WTC11 (cell line): ENCODE measurements around the gene NMUR1. TPM values are rescaled to one million over a fixed set of nuclear protein-coding genes. Genes with fewer than 3 reads are reported as not detected.
A peak's percentile ranks its signal among the peaks of the same experiment; 100 is the strongest.

Source experiments
- ATAC-seq: fragments of 200-7000 bp; cut with Tn5 transposase; 2 replicates; pipeline ENCODE4 v1.10.0; 2021; ENCODE audit warnings: mild to moderate bottlenecking, moderate library complexity
- Bru-seq: library from RNA; stranded (reverse); fragments of 400-500 nt; gene quantifications from one replicate; lab custom pipeline; 2021; lab: Mats Ljungman, UMichigan
- CTCF ChIA-PET: fragments of 300-600 bp; sonication (Branson Sonifier 250); formaldehyde crosslinking; loops from one replicate; lab custom pipeline; 2021; ENCODE audit warnings: antibody characterized with exemption; lab: Charles Lee
- POLR2A ChIA-PET: fragments of 350-600 bp; sonication (Branson Sonifier 250); formaldehyde crosslinking; loops from one replicate; lab custom pipeline; 2021; ENCODE audit warnings: antibody characterized with exemption; lab: Charles Lee
- DNase-seq: peaks from one replicate; pipeline ENCODE4 v3.0.0; 2021; ENCODE audit warnings: low spot score
- H3K27ac Mint-ChIP-seq: 2 replicates; pipeline ENCODE4 v1.8.0; 2021; ENCODE audit warnings: mixed read lengths
- H3K27me3 Mint-ChIP-seq: 2 replicates; pipeline ENCODE4 v1.8.0; 2021; ENCODE audit warnings: low read depth, mild to moderate bottlenecking, moderate library complexity, mixed read lengths
- H3K36me3 Mint-ChIP-seq: 2 replicates; pipeline ENCODE4 v1.8.0; 2021; ENCODE audit warnings: mixed read lengths
- H3K4me1 Mint-ChIP-seq: 2 replicates; pipeline ENCODE4 v1.8.0; 2022; ENCODE audit warnings: mixed read lengths
- H3K4me3 Mint-ChIP-seq: 2 replicates; pipeline ENCODE4 v1.8.0; 2021; ENCODE audit warnings: mild to moderate bottlenecking, moderate library complexity, mixed read lengths
- H3K9me3 Mint-ChIP-seq: 2 replicates; pipeline ENCODE4 v1.8.0; 2021; ENCODE audit warnings: mixed read lengths
- ATF1 ChIP-seq: sonication (generic); formaldehyde crosslinking; IDR thresholded peaks from 2 replicates; pipeline ENCODE4 v1.8.1; 2023; ENCODE audit warnings: mild to moderate bottlenecking, moderate library complexity, missing genetic modification reagents
- CBFB ChIP-seq: sonication (generic); formaldehyde crosslinking; IDR thresholded peaks from 2 replicates; pipeline ENCODE4 v1.8.1; 2022; ENCODE audit warnings: mild to moderate bottlenecking, low read depth, missing genetic modification reagents
- EMX1 ChIP-seq: fragments of 250-450 bp; sonication (Bioruptor Pico); IDR thresholded peaks from 2 replicates; pipeline ENCODE4 v1.8.0; 2021; ENCODE audit warnings: mild to moderate bottlenecking
- ETV6 ChIP-seq: sonication (generic); formaldehyde crosslinking; IDR thresholded peaks from 2 replicates; pipeline ENCODE4 v1.8.1; 2022; ENCODE audit warnings: mild to moderate bottlenecking, missing genetic modification reagents
- FOXK1 ChIP-seq: sonication (generic); formaldehyde crosslinking; IDR thresholded peaks from 2 replicates; pipeline ENCODE4 v1.8.0; 2022; ENCODE audit warnings: mild to moderate bottlenecking, moderate library complexity, missing genetic modification reagents
- GTF2I ChIP-seq: fragments of 250-450 bp; sonication (Bioruptor Pico); conservative IDR thresholded peaks from 2 replicates; pipeline ENCODE4 v1.4.0; 2021; ENCODE audit warnings: mild to moderate bottlenecking
- HMGA2 ChIP-seq: fragments of 250-450 bp; sonication (Bioruptor Pico); IDR thresholded peaks from 2 replicates; pipeline ENCODE4 v1.4.0; 2021; ENCODE audit warnings: mild to moderate bottlenecking, moderate library complexity
- HMGXB4 ChIP-seq: sonication (generic); formaldehyde crosslinking; IDR thresholded peaks from 2 replicates; pipeline ENCODE4 v1.8.1; 2023; ENCODE audit warnings: mild to moderate bottlenecking, moderate library complexity, missing genetic modification reagents
- IRF2 ChIP-seq: sonication (generic); formaldehyde crosslinking; IDR thresholded peaks from 2 replicates; pipeline ENCODE4 v1.8.0; 2022; ENCODE audit warnings: low read depth, missing genetic modification reagents, borderline replicate concordance
- KAT7 ChIP-seq: sonication (generic); formaldehyde crosslinking; IDR thresholded peaks from 2 replicates; pipeline ENCODE4 v1.8.1; 2023; ENCODE audit warnings: missing genetic modification reagents, mild to moderate bottlenecking, borderline replicate concordance
- MAX ChIP-seq: sonication (generic); formaldehyde crosslinking; IDR thresholded peaks from 2 replicates; pipeline ENCODE4 v1.8.0; 2022; ENCODE audit warnings: mild to moderate bottlenecking, missing genetic modification reagents
- MYBL2 ChIP-seq: sonication (generic); formaldehyde crosslinking; IDR thresholded peaks from 2 replicates; pipeline ENCODE4 v1.8.1; 2023; ENCODE audit warnings: mild to moderate bottlenecking, moderate library complexity, missing genetic modification reagents
- NR2C2 ChIP-seq: sonication (generic); formaldehyde crosslinking; IDR thresholded peaks from 2 replicates; pipeline ENCODE4 v1.8.0; 2022; ENCODE audit warnings: mild to moderate bottlenecking, missing genetic modification reagents
- NR3C1 ChIP-seq: sonication (generic); formaldehyde crosslinking; conservative IDR thresholded peaks from 2 replicates; pipeline ENCODE4 v1.8.1; 2023; ENCODE audit warnings: low read depth, mild to moderate bottlenecking, missing genetic modification reagents
- RELA ChIP-seq: sonication (generic); formaldehyde crosslinking; IDR thresholded peaks from 2 replicates; pipeline ENCODE4 v1.8.1; 2022; ENCODE audit warnings: missing genetic modification reagents, mild to moderate bottlenecking, borderline replicate concordance
- SOX15 ChIP-seq: fragments of 250-450 bp; sonication (Bioruptor Pico); IDR thresholded peaks from 2 replicates; pipeline ENCODE4 v1.9.0; 2021; ENCODE audit warnings: mild to moderate bottlenecking
- TP53 ChIP-seq: sonication (generic); formaldehyde crosslinking; IDR thresholded peaks from 2 replicates; pipeline ENCODE4 v1.8.1; 2023; ENCODE audit warnings: mild to moderate bottlenecking, missing genetic modification reagents
- ZNF219 ChIP-seq: sonication (generic); formaldehyde crosslinking; IDR thresholded peaks from 2 replicates; pipeline ENCODE4 v1.8.0; 2023; ENCODE audit warnings: missing genetic modification reagents, mild to moderate bottlenecking, borderline replicate concordance
- long read RNA-seq, 3 experiments: library from RNA in 1 of 3; library from capped mRNA in 1 of 3; library from polyadenylated mRNA in 1 of 3; unstranded in 2 of 3; stranded (forward) in 1 of 3; transcript quantifications; one replicate each; pipeline ENCODE4 v2.0.0, GENCODE V29; 2021
- total RNA-seq: library from RNA; stranded (reverse); gene quantifications from 3 replicates; pipeline ENCODE4 v1.2.3, GENCODE V29; 2021
- TF ChIP-seq, protein P1 (sequence below): sonication (generic); formaldehyde crosslinking; IDR thresholded peaks from 2 replicates; pipeline ENCODE4 v1.8.0; 2023; ENCODE audit warnings: missing genetic modification reagents
- TF ChIP-seq, protein P2 (sequence below): fragments of 250-450 bp; sonication (Bioruptor Pico); IDR thresholded peaks from 2 replicates; pipeline ENCODE4 v1.9.0; 2021; ENCODE audit warnings: mild to moderate bottlenecking, borderline replicate concordance
- TF ChIP-seq, protein P3 (sequence below): fragments of 200-600 bp; IDR thresholded peaks from 2 replicates; pipeline ENCODE4 v1.8.0; 2022; ENCODE audit warnings: antibody characterized with exemption
- TF ChIP-seq, protein P4 (sequence below): sonication (generic); formaldehyde crosslinking; IDR thresholded peaks from 2 replicates; pipeline ENCODE4 v1.8.0; 2022; ENCODE audit warnings: mild to moderate bottlenecking, missing genetic modification reagents
- TF ChIP-seq, protein P5 (sequence below): sonication (generic); formaldehyde crosslinking; IDR thresholded peaks from 2 replicates; pipeline ENCODE4 v1.8.1; 2023; ENCODE audit warnings: mild to moderate bottlenecking, missing genetic modification reagents, moderate library complexity

The NMUR1 gene, protein sequence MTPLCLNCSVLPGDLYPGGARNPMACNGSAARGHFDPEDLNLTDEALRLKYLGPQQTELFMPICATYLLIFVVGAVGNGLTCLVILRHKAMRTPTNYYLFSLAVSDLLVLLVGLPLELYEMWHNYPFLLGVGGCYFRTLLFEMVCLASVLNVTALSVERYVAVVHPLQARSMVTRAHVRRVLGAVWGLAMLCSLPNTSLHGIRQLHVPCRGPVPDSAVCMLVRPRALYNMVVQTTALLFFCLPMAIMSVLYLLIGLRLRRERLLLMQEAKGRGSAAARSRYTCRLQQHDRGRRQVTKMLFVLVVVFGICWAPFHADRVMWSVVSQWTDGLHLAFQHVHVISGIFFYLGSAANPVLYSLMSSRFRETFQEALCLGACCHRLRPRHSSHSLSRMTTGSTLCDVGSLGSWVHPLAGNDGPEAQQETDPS
- total RNA-seq: 0.42 to 0.44 TPM (median 0.44 TPM) in 3 replicates
- percentile 25 among the genes with signal in this experiment for Bru-seq, nascent RNA
- long read RNA-seq, experiment 1, partial matches to known transcripts: 0 of 2 reads
- long read RNA-seq, experiment 1, other reads (novel, unspliced or antisense): 1 of 2 reads
- long read RNA-seq, experiment 2: 0 reads
- long read RNA-seq, experiment 3: 0 reads

- ATAC-seq (peak; percentile 69), DNase-seq (peak; percentile 72)
- Mint-ChIP-seq H3K27me3 (peaks cover 35% of the 10 kb centered on the region), H3K9me3 (no peaks in the 10 kb centered on the region), H3K4me3 (peak within 1 kb of the TSS; percentile 51), H3K36me3 (no peaks in the 10 kb centered on the region), H3K27ac (no peak within 1 kb of the TSS), H3K4me1 (peaks cover 15% of the 10 kb centered on the region)
- ChIA-PET CTCF (interaction anchor here (0.9 to 1.6 kb wide), 11 partner anchors 11 to 452 kb away, joined by 3 to 7 read pairs (median 3); partner anchors contain the start of gene NCL), POLR2A (interaction anchor here (0.6 kb wide), 1 partner anchor 317 kb away, joined by 3 read pairs; no protein-coding TSS in a partner anchor)
- TF ChIP-seq FOXK1: no peak
- TF ChIP-seq, protein P1, sequence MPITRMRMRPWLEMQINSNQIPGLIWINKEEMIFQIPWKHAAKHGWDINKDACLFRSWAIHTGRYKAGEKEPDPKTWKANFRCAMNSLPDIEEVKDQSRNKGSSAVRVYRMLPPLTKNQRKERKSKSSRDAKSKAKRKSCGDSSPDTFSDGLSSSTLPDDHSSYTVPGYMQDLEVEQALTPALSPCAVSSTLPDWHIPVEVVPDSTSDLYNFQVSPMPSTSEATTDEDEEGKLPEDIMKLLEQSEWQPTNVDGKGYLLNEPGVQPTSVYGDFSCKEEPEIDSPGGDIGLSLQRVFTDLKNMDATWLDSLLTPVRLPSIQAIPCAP: no peak
- TF ChIP-seq, protein P2, sequence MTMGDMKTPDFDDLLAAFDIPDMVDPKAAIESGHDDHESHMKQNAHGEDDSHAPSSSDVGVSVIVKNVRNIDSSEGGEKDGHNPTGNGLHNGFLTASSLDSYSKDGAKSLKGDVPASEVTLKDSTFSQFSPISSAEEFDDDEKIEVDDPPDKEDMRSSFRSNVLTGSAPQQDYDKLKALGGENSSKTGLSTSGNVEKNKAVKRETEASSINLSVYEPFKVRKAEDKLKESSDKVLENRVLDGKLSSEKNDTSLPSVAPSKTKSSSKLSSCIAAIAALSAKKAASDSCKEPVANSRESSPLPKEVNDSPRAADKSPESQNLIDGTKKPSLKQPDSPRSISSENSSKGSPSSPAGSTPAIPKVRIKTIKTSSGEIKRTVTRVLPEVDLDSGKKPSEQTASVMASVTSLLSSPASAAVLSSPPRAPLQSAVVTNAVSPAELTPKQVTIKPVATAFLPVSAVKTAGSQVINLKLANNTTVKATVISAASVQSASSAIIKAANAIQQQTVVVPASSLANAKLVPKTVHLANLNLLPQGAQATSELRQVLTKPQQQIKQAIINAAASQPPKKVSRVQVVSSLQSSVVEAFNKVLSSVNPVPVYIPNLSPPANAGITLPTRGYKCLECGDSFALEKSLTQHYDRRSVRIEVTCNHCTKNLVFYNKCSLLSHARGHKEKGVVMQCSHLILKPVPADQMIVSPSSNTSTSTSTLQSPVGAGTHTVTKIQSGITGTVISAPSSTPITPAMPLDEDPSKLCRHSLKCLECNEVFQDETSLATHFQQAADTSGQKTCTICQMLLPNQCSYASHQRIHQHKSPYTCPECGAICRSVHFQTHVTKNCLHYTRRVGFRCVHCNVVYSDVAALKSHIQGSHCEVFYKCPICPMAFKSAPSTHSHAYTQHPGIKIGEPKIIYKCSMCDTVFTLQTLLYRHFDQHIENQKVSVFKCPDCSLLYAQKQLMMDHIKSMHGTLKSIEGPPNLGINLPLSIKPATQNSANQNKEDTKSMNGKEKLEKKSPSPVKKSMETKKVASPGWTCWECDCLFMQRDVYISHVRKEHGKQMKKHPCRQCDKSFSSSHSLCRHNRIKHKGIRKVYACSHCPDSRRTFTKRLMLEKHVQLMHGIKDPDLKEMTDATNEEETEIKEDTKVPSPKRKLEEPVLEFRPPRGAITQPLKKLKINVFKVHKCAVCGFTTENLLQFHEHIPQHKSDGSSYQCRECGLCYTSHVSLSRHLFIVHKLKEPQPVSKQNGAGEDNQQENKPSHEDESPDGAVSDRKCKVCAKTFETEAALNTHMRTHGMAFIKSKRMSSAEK (CRISPR knock-in tag): no peak
- 0 out of 2 replicates have a peak, but pooled peaks have one; percentile 52 for TF ChIP-seq ETV6 (CRISPR knock-in tag)
- no peak for TF ChIP-seq CBFB
- no peak for TF ChIP-seq ATF1 (CRISPR knock-in tag)
- TF ChIP-seq SOX15 (CRISPR knock-in tag): no peak
- TF ChIP-seq NR2C2 (CRISPR knock-in tag): no peak
- TF ChIP-seq GTF2I: peak; percentile 93
- no peak for TF ChIP-seq ZNF219
- TF ChIP-seq KAT7 (CRISPR knock-in tag): no peak
- no peak for TF ChIP-seq TP53
- TF ChIP-seq, protein P3, sequence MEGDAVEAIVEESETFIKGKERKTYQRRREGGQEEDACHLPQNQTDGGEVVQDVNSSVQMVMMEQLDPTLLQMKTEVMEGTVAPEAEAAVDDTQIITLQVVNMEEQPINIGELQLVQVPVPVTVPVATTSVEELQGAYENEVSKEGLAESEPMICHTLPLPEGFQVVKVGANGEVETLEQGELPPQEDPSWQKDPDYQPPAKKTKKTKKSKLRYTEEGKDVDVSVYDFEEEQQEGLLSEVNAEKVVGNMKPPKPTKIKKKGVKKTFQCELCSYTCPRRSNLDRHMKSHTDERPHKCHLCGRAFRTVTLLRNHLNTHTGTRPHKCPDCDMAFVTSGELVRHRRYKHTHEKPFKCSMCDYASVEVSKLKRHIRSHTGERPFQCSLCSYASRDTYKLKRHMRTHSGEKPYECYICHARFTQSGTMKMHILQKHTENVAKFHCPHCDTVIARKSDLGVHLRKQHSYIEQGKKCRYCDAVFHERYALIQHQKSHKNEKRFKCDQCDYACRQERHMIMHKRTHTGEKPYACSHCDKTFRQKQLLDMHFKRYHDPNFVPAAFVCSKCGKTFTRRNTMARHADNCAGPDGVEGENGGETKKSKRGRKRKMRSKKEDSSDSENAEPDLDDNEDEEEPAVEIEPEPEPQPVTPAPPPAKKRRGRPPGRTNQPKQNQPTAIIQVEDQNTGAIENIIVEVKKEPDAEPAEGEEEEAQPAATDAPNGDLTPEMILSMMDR: peak; percentile 72
- TF ChIP-seq, protein P4, sequence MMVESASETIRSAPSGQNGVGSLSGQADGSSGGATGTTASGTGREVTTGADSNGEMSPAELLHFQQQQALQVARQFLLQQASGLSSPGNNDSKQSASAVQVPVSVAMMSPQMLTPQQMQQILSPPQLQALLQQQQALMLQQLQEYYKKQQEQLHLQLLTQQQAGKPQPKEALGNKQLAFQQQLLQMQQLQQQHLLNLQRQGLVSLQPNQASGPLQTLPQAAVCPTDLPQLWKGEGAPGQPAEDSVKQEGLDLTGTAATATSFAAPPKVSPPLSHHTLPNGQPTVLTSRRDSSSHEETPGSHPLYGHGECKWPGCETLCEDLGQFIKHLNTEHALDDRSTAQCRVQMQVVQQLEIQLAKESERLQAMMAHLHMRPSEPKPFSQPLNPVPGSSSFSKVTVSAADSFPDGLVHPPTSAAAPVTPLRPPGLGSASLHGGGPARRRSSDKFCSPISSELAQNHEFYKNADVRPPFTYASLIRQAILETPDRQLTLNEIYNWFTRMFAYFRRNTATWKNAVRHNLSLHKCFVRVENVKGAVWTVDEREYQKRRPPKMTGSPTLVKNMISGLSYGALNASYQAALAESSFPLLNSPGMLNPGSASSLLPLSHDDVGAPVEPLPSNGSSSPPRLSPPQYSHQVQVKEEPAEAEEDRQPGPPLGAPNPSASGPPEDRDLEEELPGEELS: 0 out of 2 replicates have a peak, but pooled peaks have one; percentile 50
- no peak for TF ChIP-seq NR3C1 (CRISPR knock-in tag)
- TF ChIP-seq HMGXB4 (CRISPR knock-in tag): peak; percentile 56; the same call in 1 of the 2 replicates
- TF ChIP-seq MAX (CRISPR knock-in tag): no peak; the same call in 1 of the 2 replicates
- no peak for TF ChIP-seq MYBL2 (CRISPR knock-in tag)
- no peak for TF ChIP-seq HMGA2 (CRISPR knock-in tag)
- TF ChIP-seq, protein P5, sequence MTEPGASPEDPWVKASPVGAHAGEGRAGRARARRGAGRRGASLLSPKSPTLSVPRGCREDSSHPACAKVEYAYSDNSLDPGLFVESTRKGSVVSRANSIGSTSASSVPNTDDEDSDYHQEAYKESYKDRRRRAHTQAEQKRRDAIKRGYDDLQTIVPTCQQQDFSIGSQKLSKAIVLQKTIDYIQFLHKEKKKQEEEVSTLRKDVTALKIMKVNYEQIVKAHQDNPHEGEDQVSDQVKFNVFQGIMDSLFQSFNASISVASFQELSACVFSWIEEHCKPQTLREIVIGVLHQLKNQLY: no peak
- no peak for TF ChIP-seq IRF2 (CRISPR knock-in tag)
- no peak for TF ChIP-seq RELA (CRISPR knock-in tag)
- no peak for TF ChIP-seq EMX1
Measured at GRCh38 chr2:231530099-231531011, at the start of gene NMUR1. Gene NMUR1 (minus strand): TSS chr2:231530445. CDS start chr2:231530361, 84 bp downstream.
